ENCODE measurements around the gene MAP7D1. TPM values are rescaled to one million over a fixed set of nuclear protein-coding genes. Genes with fewer than 3 reads are reported as not detected.

Gene MAP7D1
- total RNA-seq, 3 donors from 2014 or later (not counting 1 experiment from before 2014, with no cell fraction given): 213 to 232 (median 230) TPM

DNA sequence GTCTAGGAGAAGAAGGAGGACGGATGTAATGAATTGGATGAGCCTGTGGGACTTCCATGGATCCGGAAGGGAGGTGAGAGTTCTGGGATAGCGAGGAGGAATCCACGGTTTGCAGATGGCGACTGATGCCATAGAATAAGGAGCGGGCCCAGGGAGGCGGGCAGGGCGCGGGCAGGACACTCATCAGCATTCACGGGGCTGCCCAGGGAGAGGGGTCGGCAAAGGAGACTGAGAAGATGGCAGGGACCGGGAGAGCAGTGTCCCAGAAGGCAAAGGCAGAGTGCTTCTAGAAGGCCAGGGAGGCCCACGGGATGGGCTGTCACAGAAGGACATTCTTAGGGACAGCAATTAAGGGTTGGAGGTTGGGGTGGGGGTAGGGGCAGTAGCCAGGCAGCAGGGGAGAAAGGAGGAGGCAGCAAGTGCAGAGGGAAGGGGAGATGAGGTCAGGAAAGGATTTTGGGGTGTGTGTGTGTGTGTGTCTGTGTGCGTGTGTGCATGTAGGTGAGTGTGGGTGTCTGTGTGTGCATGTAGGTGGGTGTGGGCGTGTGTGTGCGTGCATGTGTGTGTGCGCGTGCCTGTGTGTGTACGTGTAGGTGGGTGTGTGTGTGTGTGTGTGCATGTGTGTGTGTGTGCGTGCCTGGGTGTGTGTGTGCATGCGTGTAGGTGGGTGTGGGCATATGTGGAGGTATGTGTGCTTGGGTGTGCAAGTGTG is 29.8 kb upstream of the MAP7D1 start:
- Mint-ChIP-seq H3K4me1 (peaks cover 6 to 36% of the 10 kb centered on the region in 2 donors), H3K27me3 (ENCODE audit: low read depth in 2 of 2) (peaks cover 30 to 39% of the 10 kb centered on the region in 2 donors), H3K36me3 (no peaks in the 10 kb centered on the region), H3K9me3 (no peaks in the 10 kb centered on the region), H3K4me3 (peak overlapping the region; percentile 63), H3K27ac (peak overlapping the region in 1 of 2 donors; percentile 66)
- no peak for DNase-seq
- TF ChIP-seq, protein P1, sequence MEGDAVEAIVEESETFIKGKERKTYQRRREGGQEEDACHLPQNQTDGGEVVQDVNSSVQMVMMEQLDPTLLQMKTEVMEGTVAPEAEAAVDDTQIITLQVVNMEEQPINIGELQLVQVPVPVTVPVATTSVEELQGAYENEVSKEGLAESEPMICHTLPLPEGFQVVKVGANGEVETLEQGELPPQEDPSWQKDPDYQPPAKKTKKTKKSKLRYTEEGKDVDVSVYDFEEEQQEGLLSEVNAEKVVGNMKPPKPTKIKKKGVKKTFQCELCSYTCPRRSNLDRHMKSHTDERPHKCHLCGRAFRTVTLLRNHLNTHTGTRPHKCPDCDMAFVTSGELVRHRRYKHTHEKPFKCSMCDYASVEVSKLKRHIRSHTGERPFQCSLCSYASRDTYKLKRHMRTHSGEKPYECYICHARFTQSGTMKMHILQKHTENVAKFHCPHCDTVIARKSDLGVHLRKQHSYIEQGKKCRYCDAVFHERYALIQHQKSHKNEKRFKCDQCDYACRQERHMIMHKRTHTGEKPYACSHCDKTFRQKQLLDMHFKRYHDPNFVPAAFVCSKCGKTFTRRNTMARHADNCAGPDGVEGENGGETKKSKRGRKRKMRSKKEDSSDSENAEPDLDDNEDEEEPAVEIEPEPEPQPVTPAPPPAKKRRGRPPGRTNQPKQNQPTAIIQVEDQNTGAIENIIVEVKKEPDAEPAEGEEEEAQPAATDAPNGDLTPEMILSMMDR (IDR thresholded peaks at IDR 0.05): no peak
- peaks cover 27% of the 10 kb centered on the region for H3K4me1 ChIP-seq (ENCODE audit: control insufficient read depth, insufficient read depth, low read length)
- peaks cover 12% of the 10 kb centered on the region for H3K27me3 ChIP-seq (ENCODE audit: control insufficient read depth, insufficient read depth, low read length)
- ATAC-seq: no peak
- 96% methylated on average over 21 of the region's 21 CpGs for WGBS (ENCODE audit: insufficient coverage)
- no peak overlapping the region for H3K27ac ChIP-seq (ENCODE audit: low read length)
- H3K9me3 ChIP-seq (ENCODE audit: control insufficient read depth, insufficient read depth, low read length): no peaks in the 10 kb centered on the region
- intact Hi-C loops (cut with micrococcal nuclease): no loop called here
- no peak overlapping the region for H3K4me3 ChIP-seq (ENCODE audit: low read length)
- H3K36me3 ChIP-seq (ENCODE audit: control insufficient read depth, insufficient read depth, low read length): no peaks in the 10 kb centered on the region

DNA sequence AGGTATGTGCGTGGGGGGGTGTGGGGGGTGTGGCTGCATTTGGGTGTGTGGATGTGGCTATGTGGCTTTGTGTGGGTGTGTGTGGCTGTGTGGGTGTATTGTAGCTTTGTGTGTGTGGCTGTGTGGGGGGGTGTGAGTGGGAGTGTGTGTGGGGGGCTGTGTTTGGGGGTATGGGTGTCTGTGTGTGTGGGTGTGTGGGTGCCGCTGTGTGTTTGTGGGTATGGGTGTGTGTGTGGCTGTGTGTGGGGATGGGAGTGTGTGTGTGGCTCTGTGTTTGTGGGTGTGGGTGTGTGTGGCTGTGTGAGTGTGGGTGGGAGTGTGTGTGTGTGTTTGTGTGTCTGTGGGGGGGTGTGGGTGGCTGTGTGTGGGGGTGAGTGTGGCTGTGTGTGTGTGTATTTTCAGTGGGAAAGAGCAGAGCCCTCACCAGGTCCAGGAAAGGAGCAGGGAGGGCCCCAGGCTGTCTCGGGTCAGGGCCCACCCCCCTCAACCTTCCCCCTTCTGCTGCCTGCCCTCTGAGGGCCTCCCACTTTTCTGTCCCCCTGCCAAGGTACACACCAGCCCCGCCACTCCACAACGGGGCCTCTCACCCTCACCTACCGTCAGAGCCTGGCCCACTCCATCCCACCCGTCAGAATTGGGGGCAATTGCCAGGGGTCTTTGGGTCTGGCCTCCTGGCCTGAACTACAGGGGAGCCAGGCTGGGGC is 29.0 kb upstream of the MAP7D1 start:
- H3K4me3 ChIP-seq (ENCODE audit: low read length): no peak overlapping the region
- no peak overlapping the region for H3K27ac ChIP-seq (ENCODE audit: low read length)
- H3K4me1 Mint-ChIP-seq: peaks cover 6 to 36% of the 10 kb centered on the region in 2 donors
- WGBS (ENCODE audit: insufficient coverage): 64% methylated on average over 7 of the region's 7 CpGs
- intact Hi-C loops (cut with micrococcal nuclease): no loop called here
- peaks cover 28 to 36% of the 10 kb centered on the region in 2 donors for H3K27me3 Mint-ChIP-seq (ENCODE audit: low read depth in 2 of 2)
- H3K27ac Mint-ChIP-seq: peak overlapping the region in 1 of 2 donors; percentile 66
- H3K36me3 Mint-ChIP-seq: no peaks in the 10 kb centered on the region
- H3K27me3 ChIP-seq (ENCODE audit: control insufficient read depth, insufficient read depth, low read length): peaks cover 12% of the 10 kb centered on the region
- H3K4me1 ChIP-seq (ENCODE audit: control insufficient read depth, insufficient read depth, low read length): peaks cover 27% of the 10 kb centered on the region
- no peaks in the 10 kb centered on the region for H3K9me3 Mint-ChIP-seq
- H3K4me3 Mint-ChIP-seq: no peak overlapping the region
- no peaks in the 10 kb centered on the region for H3K9me3 ChIP-seq (ENCODE audit: control insufficient read depth, insufficient read depth, low read length)
- ATAC-seq (no peak), DNase-seq (no peak)
- TF ChIP-seq, protein P1 (IDR thresholded peaks at IDR 0.05): no peak
- no peaks in the 10 kb centered on the region for H3K36me3 ChIP-seq (ENCODE audit: control insufficient read depth, insufficient read depth, low read length)

- ATAC-seq: no peak
- Mint-ChIP-seq H3K27ac (no peak overlapping the region), H3K36me3 (no peaks in the 10 kb centered on the region), H3K9me3 (no peaks in the 10 kb centered on the region), H3K27me3 (ENCODE audit: low read depth in 2 of 2) (peaks cover 14 to 23% of the 10 kb centered on the region in 2 donors), H3K4me1 (peaks cover 4 to 30% of the 10 kb centered on the region in 2 donors), H3K4me3 (no peak overlapping the region)
- H3K36me3 ChIP-seq (ENCODE audit: control insufficient read depth, insufficient read depth, low read length): no peaks in the 10 kb centered on the region
- no peak overlapping the region for H3K27ac ChIP-seq (ENCODE audit: low read length)
- DNase-seq: no peak
- intact Hi-C loops (cut with micrococcal nuclease): no loop called here
- H3K27me3 ChIP-seq (ENCODE audit: control insufficient read depth, insufficient read depth, low read length): peaks cover 12% of the 10 kb centered on the region
- TF ChIP-seq, protein P1 (IDR thresholded peaks at IDR 0.05): no peak
- H3K4me1 ChIP-seq (ENCODE audit: control insufficient read depth, insufficient read depth, low read length): peaks cover 27% of the 10 kb centered on the region
- no peak overlapping the region for H3K4me3 ChIP-seq (ENCODE audit: low read length)
- 91% methylated on average over 11 of the region's 11 CpGs for WGBS (ENCODE audit: insufficient coverage)
- no peaks in the 10 kb centered on the region for H3K9me3 ChIP-seq (ENCODE audit: control insufficient read depth, insufficient read depth, low read length)
Observed at GRCh38 chr1:36128126-36128904, 27.6 kb upstream of the MAP7D1 start.
